ENCODE results near the gene LAMTOR1.

LAMTOR1 gene

DNA sequence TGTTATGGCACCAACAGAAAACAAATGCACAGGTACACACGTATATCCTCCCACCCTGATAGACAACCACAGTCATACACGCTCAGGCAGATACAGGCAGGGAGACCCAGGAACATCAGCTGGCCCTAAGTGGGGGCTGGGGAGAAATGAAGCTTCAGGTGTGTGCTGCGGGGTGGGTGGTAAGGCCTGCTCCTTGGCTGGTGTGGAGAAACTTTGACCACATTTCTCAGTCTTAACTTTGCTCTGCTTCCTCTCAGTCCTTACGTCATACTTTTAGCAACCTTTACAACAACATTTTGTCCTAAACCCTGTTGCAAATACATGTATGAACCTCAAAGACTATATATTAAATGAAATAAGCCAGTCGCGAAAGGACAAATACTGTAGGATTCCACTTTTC is 16.1 kb upstream of the LAMTOR1 start:
- DNase-seq (ENCODE audit: low spot score) = no peak

DNA sequence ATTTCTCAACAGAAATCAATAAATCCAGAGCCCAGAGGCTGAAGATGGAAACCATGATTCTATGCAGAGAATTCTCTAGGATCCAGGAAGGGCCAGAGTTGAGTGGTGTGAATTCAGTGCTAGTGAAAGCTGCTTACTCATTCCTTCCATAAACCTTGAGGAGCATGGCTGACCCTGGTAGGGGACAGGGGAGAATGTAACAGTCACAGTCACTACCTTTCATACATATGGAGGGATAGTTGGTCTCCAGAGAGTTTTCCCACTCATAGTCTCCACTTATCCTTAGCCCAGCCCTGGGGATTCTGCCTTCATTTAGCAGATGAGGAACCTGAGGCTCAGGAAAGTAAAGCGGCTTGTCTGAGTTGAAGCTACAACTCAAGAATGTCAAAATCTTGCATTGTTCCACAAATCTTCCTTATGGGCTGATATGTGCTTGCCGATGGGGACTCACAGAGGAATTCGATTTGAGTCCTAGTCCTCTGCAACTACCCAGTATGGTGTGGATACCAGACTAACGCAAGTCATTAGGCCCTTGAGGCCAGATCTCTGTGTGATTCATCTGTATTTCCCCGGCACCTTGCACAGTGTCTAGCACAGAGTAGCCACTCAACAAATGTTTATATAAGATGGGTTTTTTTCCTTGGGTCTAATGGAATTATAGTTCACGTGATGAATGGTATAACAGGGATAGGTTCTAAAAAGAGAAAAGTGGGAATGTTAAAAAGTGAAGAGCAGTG is 13.1 kb upstream of the LAMTOR1 start:
- no peak for DNase-seq (ENCODE audit: low spot score)

DNA sequence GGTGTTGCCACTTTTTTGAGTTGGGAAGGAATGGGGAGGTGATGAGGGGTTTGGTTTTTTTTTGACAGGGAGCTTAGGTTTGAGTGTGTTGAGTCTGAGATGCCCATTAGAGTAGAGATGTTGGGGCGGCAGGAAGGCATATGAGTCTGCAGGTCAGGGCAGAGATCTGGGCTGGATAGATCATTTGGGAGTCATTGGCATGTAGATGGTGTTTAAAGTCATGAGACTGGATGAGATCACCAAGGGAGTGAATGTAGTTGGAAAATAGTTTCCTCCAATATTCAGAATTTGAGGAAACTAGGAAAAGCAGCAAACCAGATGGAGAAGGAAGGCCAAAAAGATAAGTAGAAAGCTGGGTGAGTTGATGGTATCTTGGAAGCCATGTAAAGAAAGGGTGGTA is 11.5 kb upstream of the LAMTOR1 start:
- DNase-seq (ENCODE audit: low spot score) = no peak

DNA sequence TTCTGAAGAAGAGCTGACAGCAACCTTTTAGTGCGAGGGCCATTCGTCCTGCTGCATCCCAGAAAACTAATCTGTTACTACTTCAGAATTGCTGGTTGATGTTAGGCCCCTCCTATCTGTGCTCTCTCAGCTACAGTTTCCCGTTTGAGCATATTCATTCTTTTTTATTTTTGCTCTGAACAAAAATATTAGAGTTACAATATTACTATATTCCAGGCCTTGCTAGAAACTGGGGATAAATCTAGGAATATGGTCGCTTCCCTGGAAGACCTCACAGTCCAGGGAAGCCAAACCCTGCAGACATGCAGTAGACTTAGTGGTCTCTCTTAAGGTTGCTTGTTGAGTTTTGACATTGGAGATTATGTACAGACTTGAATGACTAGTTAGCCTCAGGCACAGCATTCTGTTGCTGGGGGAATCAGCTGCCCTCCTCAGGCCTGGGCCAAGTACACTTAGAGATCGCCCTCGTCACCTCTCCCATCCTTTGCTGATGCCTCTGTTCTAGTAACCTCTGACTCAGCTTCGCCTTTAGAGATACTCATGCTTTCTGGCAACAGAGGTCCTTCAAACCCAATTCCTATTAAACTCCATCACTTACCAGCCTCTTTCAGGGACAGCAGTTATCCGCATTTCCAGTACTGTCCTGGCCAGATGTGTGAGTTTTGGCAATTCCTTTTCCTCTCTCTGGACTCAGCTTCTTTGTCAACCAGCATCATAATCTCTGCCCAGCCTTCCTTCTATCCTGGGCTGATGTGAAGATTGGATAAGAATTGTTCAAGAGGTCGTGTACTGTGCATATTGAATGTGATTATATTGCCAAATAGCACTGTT is 10.1 kb upstream of the LAMTOR1 start:
- no peak for DNase-seq (ENCODE audit: low spot score)

DNA sequence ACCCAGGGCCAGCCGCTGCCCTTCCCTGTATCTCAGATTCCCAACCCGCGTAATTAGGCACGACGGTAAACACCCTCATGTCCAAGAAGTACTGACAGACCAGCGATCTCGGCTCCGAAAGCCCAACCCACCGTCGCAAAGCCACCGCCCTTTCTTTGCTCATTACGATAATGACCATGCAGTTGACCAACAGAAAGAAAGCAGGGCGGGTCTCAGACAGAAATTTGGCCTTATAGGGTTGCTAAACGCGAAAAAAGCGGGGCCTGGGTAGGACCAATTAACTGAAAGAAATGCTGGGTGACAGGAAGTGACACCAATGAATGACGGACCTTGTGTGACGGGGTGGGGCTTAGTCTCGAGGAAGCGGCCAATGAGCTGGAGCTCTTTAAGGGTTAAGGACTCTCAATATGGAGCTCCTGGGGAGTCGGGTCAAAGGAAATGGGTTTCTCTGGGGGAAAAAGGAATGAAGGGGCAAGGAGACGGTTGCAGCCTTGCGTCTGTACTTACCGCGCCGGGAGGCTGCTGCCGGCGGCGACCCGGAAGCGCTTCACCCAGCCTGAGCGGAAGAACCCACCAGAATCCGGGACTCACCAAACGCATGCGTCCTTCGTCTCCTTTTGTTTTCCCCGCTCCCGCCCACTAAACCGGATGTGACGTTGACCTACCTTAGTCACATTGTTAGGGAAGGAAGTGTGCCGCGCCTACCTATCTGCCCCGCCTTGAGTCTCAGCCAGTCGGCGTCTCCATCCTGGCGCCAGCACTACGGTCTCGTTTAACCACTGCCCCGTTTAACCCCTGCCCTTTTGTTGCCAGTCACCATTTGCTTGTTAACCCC is 9.3 kb upstream of the LAMTOR1 start, which contains the start of gene ANAPC15:
TSS of gene ANAPC15 (minus strand) at position 553 of the 835 bp plus-strand sequence. CDS start 1,419 bp downstream, outside the sequence.
- peak; percentile 92 for DNase-seq (ENCODE audit: low spot score)

DNA sequence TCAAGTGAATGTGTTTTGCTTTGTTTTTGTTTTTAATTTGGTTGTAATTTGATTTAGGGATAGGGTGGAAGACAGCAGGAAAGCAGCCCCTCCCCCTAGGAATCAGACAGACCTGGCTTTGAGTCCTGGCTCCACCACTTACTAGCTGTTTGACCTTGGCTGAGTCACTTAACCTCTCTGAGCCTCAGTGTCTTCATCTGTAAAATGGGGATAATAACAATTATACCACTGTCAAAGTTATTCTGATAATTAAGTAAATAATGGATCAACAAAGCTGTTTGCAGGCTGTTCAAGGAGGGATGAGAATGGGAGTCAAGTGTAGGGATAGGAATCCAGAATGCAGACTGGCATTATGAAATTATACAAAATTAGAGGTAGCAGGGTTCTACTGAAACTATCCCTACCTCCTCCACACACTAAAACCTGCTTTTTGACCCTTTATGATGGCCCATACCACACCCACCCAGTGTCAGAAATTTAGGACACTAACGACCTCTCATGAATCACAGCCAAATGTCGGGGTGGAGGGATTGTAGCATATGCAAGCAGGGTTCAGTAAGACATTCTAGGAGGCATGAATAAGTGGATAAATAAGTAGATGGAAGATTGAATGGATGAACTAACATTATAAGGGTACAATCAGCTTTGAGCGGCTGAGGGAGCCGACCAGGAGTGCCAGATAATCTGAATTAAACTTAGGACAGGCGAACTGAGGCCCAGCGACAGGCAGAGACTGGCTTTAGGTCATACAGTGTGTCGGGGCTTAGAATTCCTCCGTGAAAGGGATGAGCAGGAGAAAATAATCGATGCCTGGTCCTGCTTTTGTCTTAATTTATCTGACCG is 8.4 kb upstream of the LAMTOR1 start:
- DNase-seq (ENCODE audit: low spot score) = no peak

DNA sequence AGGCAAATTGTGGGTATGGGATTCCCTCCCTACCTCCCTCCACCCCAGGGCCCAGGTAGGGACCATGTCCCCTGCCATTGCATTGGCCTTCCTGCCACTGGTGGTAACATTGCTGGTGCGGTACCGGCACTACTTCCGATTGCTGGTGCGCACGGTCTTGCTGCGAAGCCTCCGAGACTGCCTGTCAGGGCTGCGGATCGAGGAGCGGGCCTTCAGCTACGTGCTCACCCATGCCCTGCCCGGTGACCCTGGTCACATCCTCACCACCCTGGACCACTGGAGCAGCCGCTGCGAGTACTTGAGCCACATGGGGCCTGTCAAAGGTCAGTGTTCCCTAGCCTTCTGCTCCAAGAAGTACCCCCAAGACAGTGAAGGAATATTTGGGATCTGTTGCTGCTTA is 2.8 kb upstream of the LAMTOR1 start, which contains the start of gene TOMT:
TSS of gene TOMT (plus strand) at position 37 of the 400 bp plus-strand sequence. CDS start at position 65, 28 bp downstream.
- DNase-seq (ENCODE audit: low spot score) = no peak

- DNase-seq (ENCODE audit: low spot score) = no peak
These were observed 664 bp upstream of the LAMTOR1 start for GRCh38 chr11:72103754-72104167.

DNA sequence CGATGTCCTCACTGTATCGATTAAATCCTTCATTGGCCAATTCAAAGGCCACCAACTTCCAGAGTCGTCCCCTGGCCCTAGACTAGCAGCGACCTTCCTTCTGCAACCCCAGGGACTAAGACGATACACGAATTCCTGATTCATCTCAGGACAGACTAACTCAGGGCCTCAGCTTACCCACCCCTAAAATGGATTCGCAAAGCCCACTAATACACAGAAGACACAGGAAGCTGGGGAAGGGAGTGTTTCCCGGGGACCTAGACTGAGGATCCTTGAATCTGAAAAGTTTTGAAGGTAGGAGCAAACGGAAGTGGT is 509 bp downstream of the LAMTOR1 start:
- no peak for DNase-seq (ENCODE audit: low spot score)

DNA sequence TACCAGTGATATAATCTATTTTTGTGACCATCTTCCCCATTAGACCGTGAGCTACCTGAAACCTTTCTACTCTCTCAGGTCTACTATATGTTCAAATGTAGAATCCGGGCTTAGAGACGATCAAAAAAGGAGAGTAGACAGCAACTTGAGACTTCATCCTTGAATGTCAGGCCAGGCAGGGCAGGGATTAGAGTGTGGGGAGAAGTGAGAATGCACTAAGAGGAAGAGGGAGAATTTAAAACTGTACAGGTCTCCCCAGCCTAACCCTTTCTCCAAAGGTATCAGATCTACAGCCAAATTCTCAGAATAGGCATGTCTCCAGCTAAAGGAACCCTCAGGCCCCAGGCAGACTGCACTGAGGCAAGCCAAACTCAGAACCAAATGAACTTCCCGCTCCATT is 935 bp downstream of the LAMTOR1 start:
- DNase-seq (ENCODE audit: low spot score) = no peak

GRCh38 chr11:72100462-72100861 is 2.6 kb downstream of the LAMTOR1 start:
- no peak for DNase-seq (ENCODE audit: low spot score)

- DNase-seq (ENCODE audit: low spot score) = no peak
These were observed 3.1 kb downstream of the LAMTOR1 start for GRCh38 chr11:72100009-72100408.

DNA sequence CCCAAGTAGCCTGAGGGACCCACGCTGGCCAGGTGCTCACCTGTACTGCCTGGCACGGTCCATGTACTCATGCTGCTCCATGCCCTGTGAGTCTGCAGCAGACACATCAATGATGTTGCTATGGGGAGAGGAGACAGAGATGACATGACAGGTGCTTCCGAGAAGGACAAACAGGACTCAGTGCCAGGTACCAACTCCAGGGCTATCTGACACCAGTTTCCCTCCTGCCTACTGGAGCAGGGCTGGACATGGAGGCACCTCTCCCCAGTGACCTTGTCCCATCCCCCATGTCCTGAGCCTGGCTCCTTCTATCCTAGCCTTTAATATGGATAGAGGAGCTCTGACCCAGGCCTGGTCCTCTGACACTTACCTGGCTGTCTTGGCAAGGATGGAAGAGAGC is 4.4 kb downstream of the LAMTOR1 start:
- no peak for DNase-seq (ENCODE audit: low spot score)

- DNase-seq (ENCODE audit: low spot score) = peak; percentile 84
These were observed 11.8 kb downstream of the LAMTOR1 start for GRCh38 chr11:72091292-72091691.

GRCh38 chr11:72088076-72088808 is 14.9 kb downstream of the LAMTOR1 start:
- no peak for DNase-seq (ENCODE audit: low spot score)

GRCh38 chr11:72085621-72086351 is 17.3 kb downstream of the LAMTOR1 start:
- no peak for DNase-seq (ENCODE audit: low spot score)

DNA sequence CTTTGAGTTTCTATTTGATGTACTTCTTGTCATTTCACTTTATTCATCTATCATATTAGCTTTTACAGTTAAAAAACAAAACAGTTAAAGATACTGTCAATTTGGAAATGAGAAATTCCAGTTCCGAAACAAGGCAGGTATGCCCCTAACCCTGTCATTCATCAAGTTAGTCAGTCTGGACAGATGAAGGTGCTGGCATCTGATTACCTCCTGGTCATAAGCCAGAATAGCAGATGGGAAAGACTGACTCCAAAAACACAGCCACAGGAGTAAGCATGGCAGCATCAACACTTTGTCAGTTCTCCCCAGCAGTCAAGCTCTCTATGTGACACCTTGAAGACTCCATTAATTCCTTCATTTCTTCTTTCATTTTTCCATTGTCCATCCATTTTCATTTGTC is 18.1 kb downstream of the LAMTOR1 start:
- DNase-seq (ENCODE audit: low spot score) = no peak

GRCh38 chr11:72084076-72084475 is 19.0 kb downstream of the LAMTOR1 start:
- no peak for DNase-seq (ENCODE audit: low spot score)

- no peak for DNase-seq (ENCODE audit: low spot score)
These were observed 19.7 kb downstream of the LAMTOR1 start for GRCh38 chr11:72083414-72083813.

- no peak for DNase-seq (ENCODE audit: low spot score)
These were observed 21.2 kb downstream of the LAMTOR1 start for GRCh38 chr11:72081821-72082453.

Measured in germinal center (tissue), 1 donor.